ENCODE data around the gene DHRS1.
A peak's percentile ranks its signal among the peaks of the same experiment; 100 is the strongest.
"Not testable (repeated sequence)": the region's sequence is repeated elsewhere in the genome, so short reads cannot be mapped to it uniquely, and the experiment has no call there.

Gene DHRS1

DNA sequence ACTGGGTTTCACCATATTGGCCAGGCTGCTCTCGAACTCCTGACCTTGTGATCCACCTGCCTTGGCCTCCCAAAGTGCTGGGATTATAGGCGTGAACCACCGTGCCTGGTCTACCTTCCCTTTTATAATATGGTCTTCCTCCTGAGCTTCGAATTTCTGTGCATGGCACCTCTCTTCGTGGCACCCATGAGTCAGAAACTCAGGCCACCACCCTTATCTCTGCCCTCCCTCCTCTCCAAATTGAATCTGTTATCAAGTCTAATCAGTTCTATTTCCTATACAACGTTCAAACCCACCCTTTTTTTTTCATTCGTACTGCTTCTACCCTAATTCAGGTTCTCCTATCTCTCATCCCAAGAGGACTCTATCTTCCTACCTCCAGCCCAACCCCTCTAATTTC lies 52.2 kb downstream of the DHRS1 start:
- no peak overlapping the region for H3K4me3 ChIP-seq (ENCODE audit: low read depth, low read length)
- no peak for DNase-seq (ENCODE audit: low read depth, low spot score)
- TF ChIP-seq, protein P1, sequence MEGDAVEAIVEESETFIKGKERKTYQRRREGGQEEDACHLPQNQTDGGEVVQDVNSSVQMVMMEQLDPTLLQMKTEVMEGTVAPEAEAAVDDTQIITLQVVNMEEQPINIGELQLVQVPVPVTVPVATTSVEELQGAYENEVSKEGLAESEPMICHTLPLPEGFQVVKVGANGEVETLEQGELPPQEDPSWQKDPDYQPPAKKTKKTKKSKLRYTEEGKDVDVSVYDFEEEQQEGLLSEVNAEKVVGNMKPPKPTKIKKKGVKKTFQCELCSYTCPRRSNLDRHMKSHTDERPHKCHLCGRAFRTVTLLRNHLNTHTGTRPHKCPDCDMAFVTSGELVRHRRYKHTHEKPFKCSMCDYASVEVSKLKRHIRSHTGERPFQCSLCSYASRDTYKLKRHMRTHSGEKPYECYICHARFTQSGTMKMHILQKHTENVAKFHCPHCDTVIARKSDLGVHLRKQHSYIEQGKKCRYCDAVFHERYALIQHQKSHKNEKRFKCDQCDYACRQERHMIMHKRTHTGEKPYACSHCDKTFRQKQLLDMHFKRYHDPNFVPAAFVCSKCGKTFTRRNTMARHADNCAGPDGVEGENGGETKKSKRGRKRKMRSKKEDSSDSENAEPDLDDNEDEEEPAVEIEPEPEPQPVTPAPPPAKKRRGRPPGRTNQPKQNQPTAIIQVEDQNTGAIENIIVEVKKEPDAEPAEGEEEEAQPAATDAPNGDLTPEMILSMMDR (IDR thresholded peaks at IDR 0.05; ENCODE audit: insufficient read depth, low read length, missing control alignments) = no peak
- CTCF ChIA-PET = interaction anchor here (0.9 to 15.9 kb wide), 5 partner anchors 11 to 61 kb away, joined by 3 to 315 read pairs (median 118); partner anchors contain the start of genes CIDEB, DHRS1, GMPR2 and LTB4R
- POLR2A ChIA-PET = interaction anchor here (1.0 kb wide), 1 partner anchor 9 kb away, joined by 3 read pairs; no protein-coding TSS in a partner anchor

DNA sequence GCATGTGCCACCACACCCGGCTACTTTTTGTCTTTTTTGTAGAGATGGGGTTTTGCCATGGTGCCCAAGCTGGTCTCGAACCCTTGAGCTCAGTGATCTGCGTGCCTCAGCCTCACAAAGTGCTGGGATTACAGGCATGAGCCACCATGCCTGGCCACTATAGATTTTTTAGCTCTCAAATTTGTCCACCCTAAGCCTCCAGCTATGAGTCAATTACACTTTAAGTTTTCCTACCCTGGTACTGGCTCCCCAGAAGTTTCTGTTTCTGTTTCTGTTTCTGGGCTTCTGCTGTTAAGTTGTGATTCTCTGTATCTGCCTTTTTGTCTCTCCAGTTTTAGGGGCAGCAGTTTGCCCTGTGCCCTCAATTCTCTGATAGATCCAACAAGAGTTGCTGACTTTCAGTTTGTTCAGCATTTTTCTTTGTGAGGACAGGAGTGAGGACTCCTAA lies 52.8 kb downstream of the DHRS1 start:
- ChIA-PET POLR2A (interaction anchor here (1.0 kb wide), 1 partner anchor 9 kb away, joined by 3 read pairs; no protein-coding TSS in a partner anchor), CTCF (interaction anchor here (0.9 to 15.9 kb wide), 5 partner anchors 12 to 62 kb away, joined by 3 to 315 read pairs (median 118); partner anchors contain the start of genes CIDEB, DHRS1, GMPR2 and LTB4R)

DNA sequence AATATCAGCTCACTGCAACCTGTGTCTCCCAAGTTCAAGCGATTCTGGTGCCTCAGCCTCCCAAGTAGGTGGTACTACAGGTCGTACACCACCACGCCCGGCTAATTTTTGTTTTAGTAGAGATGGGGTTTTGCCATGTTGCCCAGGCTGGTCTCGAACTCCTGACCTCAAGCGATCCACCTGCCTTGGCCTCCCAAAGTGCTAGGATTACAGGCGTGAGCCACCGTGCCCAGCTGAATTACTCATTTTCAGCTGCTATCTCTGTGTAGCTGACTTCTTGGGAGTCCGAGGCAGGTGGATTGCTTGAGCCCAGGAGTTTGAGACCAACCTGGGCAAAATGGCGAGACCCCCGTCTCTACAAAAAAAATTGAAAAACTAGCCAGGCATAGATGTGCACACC lies 54.2 kb downstream of the DHRS1 start:
- CTCF ChIA-PET = interaction anchor here (9.2 to 15.9 kb wide), 3 partner anchors 13 to 63 kb away, joined by 118 to 315 read pairs (median 155); partner anchors contain the start of genes CIDEB, DHRS1, LTB4R and LTB4R2

More for the DNA sequence above, 52.8 kb downstream of the DHRS1 start:
- TF ChIP-seq, protein P1 (IDR thresholded peaks at IDR 0.05; ENCODE audit: insufficient read depth, low read length, missing control alignments) = no peak
- no peak overlapping the region for H3K4me3 ChIP-seq (ENCODE audit: low read depth, low read length)
- DNase-seq (ENCODE audit: low read depth, low spot score) = no peak

DNA sequence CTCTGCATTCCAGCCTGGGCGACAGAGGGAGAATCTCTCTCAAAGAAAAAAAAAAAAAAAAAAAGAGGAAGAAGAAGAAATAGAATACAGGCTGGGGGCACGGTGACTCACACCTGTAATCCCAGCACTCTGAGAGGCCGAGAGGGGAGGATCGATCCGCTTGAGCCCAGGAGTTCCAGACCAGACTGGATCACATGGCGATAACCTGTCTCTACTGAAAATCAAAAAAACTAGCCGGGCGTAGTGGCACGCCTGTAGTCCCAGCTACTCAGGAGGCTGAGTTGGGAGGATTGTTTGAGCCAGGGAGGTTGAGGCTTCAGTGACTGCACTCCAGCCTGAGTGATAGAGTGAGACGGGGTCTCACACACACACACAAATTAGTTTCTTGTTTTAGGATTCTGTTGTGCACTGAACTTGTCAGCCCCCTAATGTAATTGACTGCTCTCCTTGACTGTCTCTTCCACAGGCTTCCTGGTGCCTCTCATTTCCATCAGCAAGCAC lies 56.2 kb downstream of the DHRS1 start:
- ChIA-PET POLR2A (interaction anchor here (0.6 to 2.6 kb wide), 10 partner anchors 8 to 1304 kb away, joined by 3 to 27 read pairs (median 9); partner anchors contain the start of genes CHMP4A, CIDEB, DHRS1 and IPO4), CTCF (interaction anchor here (0.6 to 15.9 kb wide), 30 partner anchors 10 to 189 kb away, joined by 3 to 315 read pairs (median 6); partner anchors contain the start of genes CHMP4A, CIDEB, DHRS1 and GMPR2)
- peak overlapping the region; percentile 91 for H3K4me3 ChIP-seq (ENCODE audit: low read depth, low read length)
- DNase-seq (ENCODE audit: low read depth, low spot score) = no peak
- TF ChIP-seq, protein P1 (IDR thresholded peaks at IDR 0.05; ENCODE audit: insufficient read depth, low read length, missing control alignments) = no peak

More for the DNA sequence above, 54.2 kb downstream of the DHRS1 start:
- DNase-seq (ENCODE audit: low read depth, low spot score); H3K4me3 ChIP-seq (ENCODE audit: low read depth, low read length); POLR2A ChIA-PET: not testable (repeated sequence)

DNA sequence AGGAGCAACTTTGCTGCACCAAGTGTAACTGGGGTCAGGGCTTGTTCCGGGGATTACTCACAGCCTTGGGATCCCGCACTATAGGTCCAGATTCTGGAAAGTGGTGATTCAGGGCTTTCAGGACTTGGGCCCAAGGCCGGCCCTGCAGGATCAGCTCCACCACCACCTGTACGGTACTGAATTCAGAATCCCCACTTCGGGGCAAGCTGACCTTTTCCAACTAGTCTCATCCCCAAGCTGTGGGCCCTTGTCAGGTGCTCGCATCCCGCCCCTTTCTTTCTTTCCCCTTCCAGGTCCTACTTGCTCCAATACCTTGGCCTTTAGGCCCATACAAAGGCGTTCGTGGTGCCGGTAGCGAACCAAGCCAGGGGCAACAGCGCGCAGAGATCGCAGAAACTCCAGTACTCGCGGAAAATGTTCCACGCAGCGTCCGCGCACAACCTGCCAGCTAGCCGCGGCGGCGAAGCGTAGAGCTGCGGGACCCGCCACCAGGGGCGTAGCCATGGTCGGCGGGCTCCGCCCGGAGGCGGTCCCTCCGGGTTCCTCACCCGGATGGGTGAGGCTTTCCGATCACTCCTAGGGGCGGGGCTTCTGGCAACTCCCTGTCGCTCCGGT lies 57.6 kb downstream of the DHRS1 start:
- CTCF ChIA-PET = interaction anchor here (1.0 to 15.9 kb wide), 23 partner anchors 9 to 194 kb away, joined by 4 to 315 read pairs (median 7); partner anchors contain the start of genes CHMP4A, CIDEB, DHRS1 and GMPR2
- TF ChIP-seq, protein P1 (IDR thresholded peaks at IDR 0.05; ENCODE audit: insufficient read depth, low read length, missing control alignments) = peak; percentile 65
- no peak for DNase-seq (ENCODE audit: low read depth, low spot score)
- peak overlapping the region; percentile 91 for H3K4me3 ChIP-seq (ENCODE audit: low read depth, low read length)
- POLR2A ChIA-PET = interaction anchor here (0.7 to 2.6 kb wide), 23 partner anchors 9 to 200 kb away, joined by 3 to 27 read pairs (median 6); partner anchors contain the start of genes CHMP4A, CIDEB, DCAF11 and DHRS1

All from AG04449 (cell line).